ENCODE measurements around the gene METTL23. TPM values are rescaled to one million over a fixed set of nuclear protein-coding genes. Genes with fewer than 3 reads are reported as not detected.

The METTL23 gene
- total RNA-seq, 1 donor from 2014 or later = 31.6 TPM

GRCh38 chr17:76733618-76733957, 6.9 kb downstream of the METTL23 start:
- DNase-seq (no peak), ATAC-seq (no peak)
- Histone ChIP-seq H3K9me3 (no peaks in the 10 kb centered on the region), H3K4me1 (peaks cover 71% of the 10 kb centered on the region), H3K4me3 (no peak overlapping the region), H3K27ac (no peak overlapping the region), H3K27me3 (ENCODE audit: low read depth) (no peaks in the 10 kb centered on the region), H3K36me3 (peaks cover 72% of the 10 kb centered on the region)
- intact Hi-C loops (cut with DNase I) = no loop called here
- TF ChIP-seq CTCF (IDR thresholded peaks at IDR 0.05) = no peak

DNA sequence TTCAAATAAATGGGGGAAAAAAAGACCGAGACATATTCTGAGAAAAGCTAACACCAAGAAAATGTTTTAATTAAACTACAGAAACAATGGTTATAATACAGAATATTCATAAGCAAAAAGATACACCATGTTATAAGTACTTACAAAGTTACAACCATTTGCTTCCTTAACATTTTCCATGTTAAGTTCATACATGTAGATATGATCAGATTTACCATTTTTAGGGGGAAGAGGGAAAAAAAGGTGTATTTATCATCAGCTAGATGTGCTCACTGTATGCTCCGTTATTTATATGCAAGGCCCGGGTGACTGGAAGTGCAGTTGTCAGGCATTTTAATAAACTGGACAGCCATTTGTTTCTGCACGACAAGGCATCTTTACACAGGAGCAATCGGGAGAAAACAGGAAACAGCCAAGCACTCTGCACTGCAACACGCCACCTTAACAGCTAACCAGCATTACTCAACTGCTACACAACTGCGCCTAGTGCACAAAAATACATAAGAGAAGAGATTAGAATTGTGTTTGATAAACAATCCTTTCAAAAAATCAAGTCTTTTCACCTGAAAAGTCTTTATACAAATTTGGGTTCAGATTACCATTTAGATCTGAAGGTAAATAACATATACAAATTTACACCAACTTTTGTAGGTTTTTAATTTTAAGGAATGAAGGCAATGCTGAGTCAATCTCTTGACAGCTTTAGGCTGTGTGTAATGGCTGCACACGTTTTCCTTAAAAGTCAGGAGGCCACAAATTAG, 7.6 kb downstream of the METTL23 start:
- peaks cover 72% of the 10 kb centered on the region for H3K4me1 ChIP-seq
- H3K4me3 ChIP-seq = peak overlapping the region; percentile 95
- H3K27me3 ChIP-seq (ENCODE audit: low read depth) = no peaks in the 10 kb centered on the region
- peaks cover 69% of the 10 kb centered on the region for H3K36me3 ChIP-seq
- ATAC-seq (no peak), DNase-seq (no peak)
- intact Hi-C loops (cut with DNase I) = no loop called here
- no peak for TF ChIP-seq CTCF (IDR thresholded peaks at IDR 0.05)
- no peaks in the 10 kb centered on the region for H3K9me3 ChIP-seq
- peak overlapping the region; percentile 98 for H3K27ac ChIP-seq

DNA sequence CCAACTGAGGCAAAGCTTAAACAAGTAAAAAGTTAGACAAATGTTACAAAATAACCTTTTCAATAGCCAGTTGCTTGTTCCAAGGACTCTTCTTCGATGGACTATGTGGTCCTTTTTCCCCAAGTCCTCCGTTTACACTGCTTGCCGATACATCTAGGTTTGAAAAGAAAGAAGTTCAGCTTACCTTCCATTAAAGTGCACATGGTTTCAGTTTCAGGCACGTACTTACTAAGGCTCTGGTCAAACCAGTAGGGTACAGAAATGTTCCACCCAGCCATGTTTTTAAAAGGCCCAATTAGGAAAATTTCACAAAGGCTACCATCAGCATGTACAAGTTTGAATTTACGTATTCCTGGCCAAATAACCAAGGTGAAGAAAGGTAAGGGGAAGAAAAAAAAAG, 8.4 kb downstream of the METTL23 start:
- no peaks in the 10 kb centered on the region for H3K27me3 ChIP-seq (ENCODE audit: low read depth)
- TF ChIP-seq CTCF (IDR thresholded peaks at IDR 0.05) = no peak
- H3K4me3 ChIP-seq = peak overlapping the region; percentile 95
- intact Hi-C loops (cut with DNase I) = no loop called here
- H3K27ac ChIP-seq = peak overlapping the region; percentile 98
- no peak for DNase-seq
- peaks cover 72% of the 10 kb centered on the region for H3K4me1 ChIP-seq
- no peak for ATAC-seq
- peaks cover 62% of the 10 kb centered on the region for H3K36me3 ChIP-seq
- H3K9me3 ChIP-seq = no peaks in the 10 kb centered on the region

DNA sequence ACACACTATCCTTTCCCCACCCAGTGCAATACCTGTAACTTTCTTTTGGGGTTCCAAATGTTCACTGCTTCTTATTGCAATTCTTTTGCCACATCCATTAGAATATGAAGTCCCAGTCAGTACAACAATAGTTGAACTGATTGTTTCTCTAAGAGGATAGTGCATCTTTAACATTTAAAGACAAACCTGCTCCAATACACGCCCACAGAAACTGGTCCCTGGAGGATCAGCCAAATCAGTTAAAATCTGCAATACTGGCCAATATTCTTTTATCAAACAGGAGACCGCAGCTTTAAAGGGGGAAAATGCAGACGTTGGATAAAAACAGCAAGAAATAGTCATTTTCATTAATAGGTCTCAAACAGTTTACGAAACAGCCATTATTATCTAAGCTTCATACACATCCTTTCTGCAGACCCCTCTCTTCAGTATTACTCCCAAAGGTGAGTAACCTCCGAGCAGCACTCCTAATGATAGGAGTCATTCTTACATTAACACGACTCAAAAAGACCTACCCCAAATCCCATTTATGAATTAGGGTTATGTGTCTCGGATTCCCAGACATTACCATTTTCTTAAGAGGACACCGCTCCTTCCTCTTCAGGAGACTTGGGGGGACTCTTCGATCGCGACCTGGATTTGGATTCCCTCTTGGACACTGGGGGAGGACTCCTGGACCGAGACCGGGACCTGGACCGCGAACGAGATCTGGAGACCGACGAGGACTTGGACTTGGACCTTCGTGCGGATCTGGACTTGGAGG, 9.1 kb downstream of the METTL23 start:
- no peak for ATAC-seq
- TF ChIP-seq CTCF (IDR thresholded peaks at IDR 0.05) = no peak
- Histone ChIP-seq H3K27me3 (ENCODE audit: low read depth) (no peaks in the 10 kb centered on the region), H3K4me3 (peak overlapping the region; percentile 95), H3K27ac (peak overlapping the region; percentile 98), H3K9me3 (no peaks in the 10 kb centered on the region), H3K36me3 (peaks cover 54% of the 10 kb centered on the region), H3K4me1 (peaks cover 74% of the 10 kb centered on the region)
- intact Hi-C loops (cut with DNase I) = no loop called here
- DNase-seq = no peak

DNA sequence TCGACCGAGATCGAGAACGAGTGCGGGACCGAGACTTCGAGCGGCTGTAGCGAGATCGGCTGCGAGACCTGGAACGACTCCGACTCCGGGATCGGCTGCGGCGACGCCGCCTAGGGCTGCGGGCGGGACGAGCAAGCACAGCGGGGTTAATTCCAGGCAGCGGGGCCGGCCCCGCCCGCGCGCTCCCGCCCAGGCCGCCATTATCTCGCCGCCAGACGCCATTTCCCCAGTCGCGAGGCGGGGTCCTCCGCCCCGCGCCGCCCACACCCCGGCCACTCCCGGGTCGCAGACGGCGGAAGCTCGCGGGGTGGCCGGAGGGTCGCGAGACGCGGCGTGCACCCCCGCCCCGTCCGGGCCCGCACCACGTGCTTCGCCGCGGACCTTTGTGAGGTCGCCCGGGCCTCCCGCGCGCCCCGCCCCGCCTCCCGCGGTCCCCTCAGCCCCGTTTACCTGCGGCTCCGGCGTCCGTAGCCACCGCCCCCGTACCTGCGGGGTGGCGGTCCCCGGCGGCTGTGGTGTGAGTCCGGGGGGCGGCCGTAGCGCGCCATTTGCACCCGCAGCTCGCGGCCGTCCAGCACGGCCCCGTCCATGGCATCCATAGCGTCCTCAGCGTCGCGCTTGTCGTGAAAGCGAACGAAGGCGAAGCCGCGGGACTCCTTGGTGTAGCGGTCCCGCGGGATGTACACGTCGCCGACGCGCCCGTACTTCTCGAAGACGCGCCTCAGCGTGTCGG, 9.9 kb downstream of the METTL23 start:
- Histone ChIP-seq H3K4me3 (peak overlapping the region; percentile 95), H3K36me3 (peaks cover 48% of the 10 kb centered on the region), H3K27me3 (ENCODE audit: low read depth) (no peaks in the 10 kb centered on the region), H3K27ac (peak overlapping the region; percentile 98), H3K4me1 (peaks cover 67% of the 10 kb centered on the region), H3K9me3 (no peaks in the 10 kb centered on the region)
- peak; percentile 32 for TF ChIP-seq CTCF (IDR thresholded peaks at IDR 0.05)
- DNase-seq (peak; percentile 88), ATAC-seq (peak; percentile 63 to 67)
- intact Hi-C loops (cut with DNase I) = no loop called here
